Hepatic stellate cell (primary cell): ENCODE data around the gene ZCCHC7.
"Not testable (repeated sequence)": the region's sequence is repeated elsewhere in the genome, so short reads cannot be mapped to it uniquely, and the experiment has no call there.

Experiments
- DNase-seq: peaks from one replicate; pipeline ENCODE4 v3.0.0; 2011; ENCODE audit warnings: low spot score

The ZCCHC7 gene

DNA sequence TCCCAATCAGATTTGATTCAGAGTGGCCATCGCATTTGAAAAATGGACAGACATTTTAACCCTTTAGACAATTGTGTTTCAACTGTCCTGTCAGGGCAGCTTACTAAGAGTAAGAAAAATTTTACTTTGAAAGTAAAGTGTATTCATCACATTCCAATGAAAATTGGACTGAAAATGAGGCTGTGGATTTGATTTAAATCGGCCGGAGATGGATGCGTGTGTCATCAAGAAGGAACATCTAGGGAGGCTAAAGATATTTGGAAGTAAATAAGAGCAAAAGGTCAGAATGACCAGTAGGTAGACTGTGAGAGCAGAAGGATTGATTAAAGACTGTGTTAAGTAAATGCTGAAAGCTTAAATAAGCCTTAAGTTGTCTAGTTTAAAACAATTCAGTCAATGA lies 1.5 kb downstream of the ZCCHC7 start:
- DNase-seq, result no peak

DNA sequence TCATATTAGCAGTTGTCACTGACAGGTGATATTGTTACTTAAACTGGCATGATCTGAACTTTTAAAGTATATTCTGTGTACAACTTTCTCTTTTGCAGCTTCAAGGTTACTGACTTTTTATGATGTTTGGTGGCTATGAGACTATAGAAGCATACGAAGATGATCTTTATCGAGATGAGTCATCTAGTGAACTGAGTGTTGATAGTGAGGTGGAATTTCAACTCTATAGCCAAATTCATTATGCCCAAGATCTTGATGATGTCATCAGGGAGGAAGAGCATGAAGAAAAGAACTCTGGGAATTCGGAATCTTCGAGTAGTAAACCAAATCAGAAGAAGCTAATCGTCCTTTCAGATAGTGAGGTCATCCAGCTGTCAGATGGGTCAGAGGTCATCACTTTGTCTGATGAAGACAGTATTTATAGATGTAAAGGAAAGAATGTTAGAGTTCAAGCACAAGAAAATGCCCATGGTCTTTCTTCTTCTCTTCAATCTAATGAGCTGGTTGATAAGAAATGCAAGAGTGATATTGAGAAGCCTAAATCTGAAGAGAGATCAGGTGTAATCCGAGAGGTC lies 5.9 kb downstream of the ZCCHC7 start:
- DNase-seq, result no peak

DNA sequence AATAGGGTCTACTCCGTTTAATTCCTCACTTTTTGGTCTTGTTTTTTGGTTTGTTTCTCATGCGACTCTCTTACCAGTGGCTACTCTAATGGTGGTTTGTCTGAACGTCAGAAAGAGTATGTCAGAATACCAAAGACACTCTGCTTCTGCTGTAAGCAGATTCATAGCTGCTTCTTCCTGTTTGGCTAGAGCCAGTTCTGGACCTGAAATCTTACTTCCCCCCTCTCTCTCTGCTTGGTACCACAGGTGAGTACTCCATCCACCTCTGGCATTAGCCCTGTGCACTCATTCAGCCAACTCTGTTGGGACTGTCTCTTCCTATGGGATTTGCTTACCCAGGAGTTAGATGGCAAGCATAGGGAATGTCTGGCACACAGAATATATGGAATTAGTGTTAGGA lies 6.6 kb downstream of the ZCCHC7 start:
- no peak for DNase-seq

DNA sequence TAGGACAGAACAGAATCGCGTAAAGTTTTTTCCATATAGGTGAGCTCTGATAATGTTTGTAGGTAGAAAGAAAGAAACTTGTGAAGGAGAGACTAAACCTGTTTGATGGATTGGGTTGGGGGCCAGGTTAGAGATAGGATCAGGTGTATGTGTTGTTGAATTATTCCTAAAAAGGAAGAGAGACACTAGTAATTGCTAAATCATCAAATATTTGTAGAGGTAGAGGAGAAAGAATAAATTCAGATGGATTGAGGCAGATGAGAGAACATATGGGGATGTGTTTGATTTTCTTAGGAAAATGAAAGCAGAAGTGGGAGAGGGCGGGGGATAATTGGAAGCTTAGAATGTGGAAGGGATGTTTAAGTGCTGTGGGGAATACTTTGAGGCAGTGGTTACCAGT lies 7.7 kb downstream of the ZCCHC7 start:
- DNase-seq, result no peak

DNA sequence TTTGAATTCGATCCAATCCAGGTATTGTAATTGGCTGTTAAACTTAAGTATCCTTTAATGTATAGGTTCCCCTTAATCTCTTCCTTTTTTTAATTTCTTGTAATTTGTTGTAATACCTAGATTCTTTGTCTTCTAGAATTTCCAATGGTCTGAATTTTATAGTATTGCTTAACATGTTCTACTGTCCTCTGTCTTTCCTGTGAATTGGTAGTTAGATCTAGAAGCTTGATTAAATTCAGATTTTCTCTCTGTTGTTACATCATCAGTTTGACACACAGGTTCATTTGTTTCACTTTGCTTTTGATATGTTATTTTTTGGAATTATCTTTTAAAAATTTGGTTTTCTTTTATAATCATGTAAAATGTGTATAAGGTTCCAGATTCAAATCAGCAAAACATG lies 13.8 kb downstream of the ZCCHC7 start:
- no peak for DNase-seq

DNA sequence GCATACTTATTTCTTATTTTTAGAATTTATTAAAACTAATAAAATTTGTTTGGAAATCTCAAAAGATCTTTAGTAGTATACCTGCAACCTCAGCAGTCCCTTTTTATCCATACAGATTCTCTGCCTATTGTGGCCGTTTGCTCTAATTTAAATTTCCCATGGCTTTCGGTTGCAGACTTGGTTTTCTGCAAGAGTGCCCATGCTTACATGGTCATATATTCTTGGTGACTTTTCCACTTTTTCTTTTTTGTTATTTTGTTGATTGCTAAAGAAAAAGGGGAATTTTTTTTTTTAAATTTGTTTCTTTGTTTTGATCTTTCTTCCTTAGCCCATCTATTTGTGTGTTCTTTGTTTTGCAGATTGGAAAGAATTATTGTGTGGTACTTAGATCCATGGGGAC lies 20.6 kb downstream of the ZCCHC7 start:
- DNase-seq, result no peak

DNA sequence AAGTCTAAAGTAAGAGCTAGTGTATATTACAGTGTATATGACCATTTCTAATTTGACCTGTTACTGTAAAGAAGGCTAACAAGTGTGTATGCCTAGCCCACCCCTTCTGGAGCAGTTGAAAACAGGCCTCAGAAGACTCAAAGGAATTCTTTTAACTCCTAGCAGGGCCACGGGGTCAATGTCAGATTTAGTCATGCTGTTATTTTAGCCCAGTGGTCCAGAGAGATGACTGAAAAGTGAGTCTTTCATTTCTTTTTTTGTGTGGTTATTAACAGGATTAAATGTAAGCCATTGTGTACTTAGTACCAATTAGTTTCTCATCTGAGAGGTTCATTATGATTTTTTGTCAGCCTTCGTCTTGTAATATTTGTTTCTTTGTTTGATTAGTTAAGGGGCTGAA lies 24.4 kb downstream of the ZCCHC7 start:
- no peak for DNase-seq

DNA sequence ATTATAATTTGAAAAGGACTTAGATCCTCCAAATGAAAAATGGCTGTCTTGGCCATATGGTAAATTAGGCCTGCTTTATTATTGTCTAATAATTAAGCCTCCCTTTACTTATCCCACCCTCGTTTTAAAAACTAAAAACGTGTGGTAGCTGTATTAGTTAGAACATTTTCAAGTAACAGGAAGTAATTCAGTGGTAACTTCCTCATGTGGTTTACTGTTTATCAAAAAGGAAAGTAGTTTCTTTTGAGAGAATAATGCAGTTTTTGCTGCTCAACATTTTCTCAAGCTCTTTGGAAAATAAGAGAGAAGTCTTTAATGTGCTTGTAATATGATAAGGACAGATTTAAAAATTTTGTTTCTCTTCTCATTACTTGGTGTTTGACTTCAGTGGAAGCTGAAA lies 26.0 kb downstream of the ZCCHC7 start:
- DNase-seq, result no peak

DNA sequence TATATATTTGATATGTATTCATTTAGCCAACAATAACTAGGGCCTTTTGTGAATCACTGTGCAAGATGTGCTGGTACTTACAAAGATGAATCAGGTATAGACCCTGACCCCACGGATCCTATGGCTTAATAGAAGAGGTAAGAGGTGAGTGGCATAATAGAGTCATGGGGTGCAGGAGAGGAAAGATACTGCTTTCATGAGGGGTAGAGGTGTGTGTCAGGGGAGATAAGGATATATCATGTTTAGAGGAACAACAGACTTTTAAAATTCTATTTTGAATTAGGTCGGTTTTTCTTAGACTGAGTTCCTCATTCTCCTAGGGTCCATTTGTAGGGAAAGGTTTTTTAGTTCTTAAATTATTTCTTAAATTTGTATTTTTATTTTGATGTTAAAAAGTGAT lies 27.8 kb downstream of the ZCCHC7 start:
- no peak for DNase-seq

DNA sequence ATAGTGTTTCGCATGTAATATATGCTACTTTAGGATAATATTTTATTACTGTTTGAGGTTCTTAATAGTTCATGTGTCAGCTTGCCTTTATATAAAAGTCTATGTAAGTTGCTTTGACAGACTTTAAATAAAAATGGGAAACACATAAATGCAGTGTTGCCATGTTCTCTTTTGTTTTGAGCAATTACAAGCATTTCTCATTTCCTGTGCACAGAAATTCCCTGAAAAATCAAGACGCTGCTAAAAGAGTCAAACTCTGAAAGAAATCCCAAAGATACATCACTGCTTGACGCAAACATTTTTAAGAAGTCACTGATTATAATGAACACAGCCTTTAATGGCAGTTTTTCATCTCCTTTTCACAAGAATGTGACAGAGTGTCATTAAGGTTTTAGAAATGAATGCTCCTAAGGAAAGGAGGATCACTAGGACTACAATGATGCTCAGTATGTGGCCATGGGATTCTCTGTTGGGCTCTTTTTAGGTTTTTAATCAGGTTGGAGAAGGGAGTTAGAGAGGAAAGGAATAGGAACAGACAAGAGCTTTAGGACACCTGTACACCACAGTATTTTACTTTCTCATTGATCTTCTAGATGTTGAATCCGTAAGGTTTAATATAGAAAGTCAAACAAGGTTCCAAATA lies 29.4 kb downstream of the ZCCHC7 start:
- no peak for DNase-seq

DNA sequence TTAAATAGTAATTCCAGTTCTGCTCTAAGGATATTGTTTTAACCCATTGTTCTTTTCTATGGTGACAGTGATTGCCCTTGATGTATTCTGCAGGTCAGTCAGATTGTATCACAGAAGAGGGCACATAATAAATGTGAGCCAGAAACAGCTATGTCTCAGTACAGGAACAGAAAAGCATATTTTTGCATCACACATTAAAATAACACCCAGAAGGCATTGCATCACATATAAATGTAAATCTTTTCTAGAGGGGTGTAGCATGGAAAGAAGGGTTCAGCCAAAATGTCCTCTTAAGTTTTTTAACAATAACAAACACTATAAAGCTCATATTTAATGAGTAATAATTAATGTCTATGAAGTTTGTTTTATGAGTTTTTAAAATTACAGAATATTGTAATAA lies 30.0 kb downstream of the ZCCHC7 start:
- no peak for DNase-seq

DNA sequence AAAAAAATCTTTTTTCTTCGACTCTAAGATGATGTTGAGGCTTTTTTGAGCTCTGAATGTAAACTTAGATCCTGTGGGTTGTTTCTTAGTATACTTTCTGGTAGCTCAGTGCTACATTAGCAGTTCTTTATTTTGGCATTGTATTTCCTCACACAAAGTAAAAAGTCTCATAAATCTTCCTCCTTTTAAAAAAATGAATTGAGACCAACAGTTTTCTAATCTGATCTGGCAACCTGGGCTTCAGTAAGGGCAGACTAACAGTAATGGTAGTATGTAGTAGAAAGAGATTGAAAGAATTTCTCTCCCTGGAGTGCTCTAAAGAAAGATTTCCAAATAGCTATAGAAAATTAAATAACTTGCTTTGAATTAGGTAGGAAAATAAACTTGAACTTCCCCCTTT lies 31.4 kb downstream of the ZCCHC7 start:
- DNase-seq, result no peak

DNA sequence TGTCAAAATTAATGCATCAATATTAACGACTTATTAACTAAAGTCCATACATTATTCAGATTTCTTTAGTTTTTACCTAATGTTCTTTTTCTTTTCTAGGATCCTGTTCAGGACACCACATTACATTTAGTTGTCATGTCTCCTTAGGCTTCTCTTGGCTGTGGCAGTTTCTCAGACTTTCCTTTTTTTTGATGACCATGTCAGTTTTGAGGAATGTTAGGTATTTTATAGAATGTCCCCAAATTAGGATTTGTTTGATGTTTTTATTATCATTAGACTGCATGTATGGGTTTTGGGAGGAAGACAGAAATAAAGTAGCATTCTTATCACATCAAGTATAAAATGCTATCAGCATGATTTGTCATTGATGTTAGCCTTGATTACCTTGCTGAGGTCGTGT lies 32.0 kb downstream of the ZCCHC7 start:
- DNase-seq, result no peak

DNA sequence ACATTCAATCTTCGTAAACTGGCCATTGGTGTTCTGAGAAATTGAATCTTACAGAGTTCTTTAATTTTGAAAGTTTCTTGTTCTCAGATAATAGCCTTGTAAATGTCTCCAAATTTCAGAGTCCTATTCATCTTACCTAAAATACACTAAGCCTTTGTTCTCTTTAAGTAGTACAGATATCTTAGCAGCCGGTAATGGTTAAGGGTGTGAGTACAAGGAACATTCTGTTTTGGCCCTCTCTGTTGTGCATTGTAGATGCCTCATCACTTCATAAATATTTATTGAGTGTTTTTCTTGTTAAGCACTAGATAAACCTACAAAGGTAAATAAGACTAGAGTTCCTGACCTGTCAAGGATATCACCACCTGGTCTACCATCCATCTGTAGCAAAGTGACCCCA lies 35.2 kb downstream of the ZCCHC7 start:
- no peak for DNase-seq

DNA sequence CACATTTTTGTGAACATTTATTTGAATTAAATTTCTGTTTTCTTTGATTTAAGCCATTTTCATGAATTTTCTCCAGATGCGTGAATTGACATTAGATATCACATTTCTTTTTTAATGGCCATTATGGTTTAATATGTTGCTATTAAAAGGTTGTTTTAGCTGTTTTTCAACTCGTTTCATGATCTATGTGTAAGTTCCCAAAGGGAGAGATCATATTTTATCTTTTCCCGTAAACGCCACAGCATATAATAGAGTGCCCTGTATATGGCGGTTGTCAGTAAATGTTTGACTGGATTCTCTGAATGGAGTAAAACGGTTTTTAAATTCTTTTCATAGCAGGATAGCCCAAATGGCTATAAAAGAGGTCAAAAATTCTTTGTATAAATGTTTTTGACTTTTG lies 35.8 kb downstream of the ZCCHC7 start:
- no peak for DNase-seq

DNA sequence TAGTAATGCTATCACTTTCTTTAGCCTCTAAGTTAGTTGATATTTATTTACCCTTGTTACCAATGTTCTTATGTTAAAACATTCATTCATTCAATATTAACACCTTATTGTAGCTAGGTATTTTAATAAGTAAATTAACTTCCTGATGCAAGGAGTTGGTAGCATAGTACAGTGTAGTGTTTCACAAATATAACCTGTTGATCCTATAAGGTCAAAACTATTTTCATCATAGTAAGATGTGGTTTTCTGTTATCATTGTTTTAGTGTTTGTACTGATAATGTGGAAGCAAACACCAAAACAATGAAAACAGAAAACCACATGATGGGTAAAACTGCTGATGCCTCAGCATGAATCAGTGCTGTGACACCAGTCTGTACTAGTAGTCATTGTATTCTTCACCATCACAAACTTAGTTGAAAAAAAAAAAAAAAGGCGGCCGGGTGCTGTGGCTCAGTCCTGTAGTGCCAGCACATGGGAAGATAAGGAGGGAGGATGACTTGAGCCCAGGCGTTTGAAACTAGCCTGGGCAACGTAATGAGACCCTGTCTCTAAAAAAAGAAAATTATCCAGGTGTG lies 36.5 kb downstream of the ZCCHC7 start:
- no peak for DNase-seq

DNA sequence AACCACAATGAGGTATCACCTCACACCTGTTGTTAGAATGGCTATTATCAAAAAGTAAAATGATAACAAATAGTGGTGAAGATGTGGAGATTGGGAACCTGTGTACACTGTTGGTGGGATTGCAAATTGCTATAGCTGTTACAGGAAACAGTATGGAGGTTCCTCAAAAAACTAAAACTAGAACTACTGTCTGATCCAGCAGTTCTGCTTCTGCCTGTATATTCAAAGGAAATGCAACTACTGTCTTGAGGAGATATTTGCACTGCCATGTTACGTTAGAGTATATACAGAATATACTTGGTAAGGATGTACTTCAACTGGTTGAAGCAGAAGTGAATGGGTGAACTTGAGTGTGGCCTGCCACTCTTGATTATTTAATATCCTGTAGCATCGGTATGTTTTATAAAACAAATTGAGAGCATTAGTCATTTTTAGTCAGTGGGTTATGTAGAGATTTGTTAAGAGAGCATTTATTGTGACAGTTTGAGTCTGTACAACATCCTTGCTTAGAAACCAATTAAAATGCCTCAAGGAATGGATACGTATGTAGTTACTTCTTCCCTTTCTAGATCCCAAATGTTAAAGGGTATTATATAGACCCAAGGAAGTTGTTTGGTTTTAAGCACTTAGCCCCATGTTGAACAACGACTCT lies 37.5 kb downstream of the ZCCHC7 start:
- DNase-seq, result no peak

DNA sequence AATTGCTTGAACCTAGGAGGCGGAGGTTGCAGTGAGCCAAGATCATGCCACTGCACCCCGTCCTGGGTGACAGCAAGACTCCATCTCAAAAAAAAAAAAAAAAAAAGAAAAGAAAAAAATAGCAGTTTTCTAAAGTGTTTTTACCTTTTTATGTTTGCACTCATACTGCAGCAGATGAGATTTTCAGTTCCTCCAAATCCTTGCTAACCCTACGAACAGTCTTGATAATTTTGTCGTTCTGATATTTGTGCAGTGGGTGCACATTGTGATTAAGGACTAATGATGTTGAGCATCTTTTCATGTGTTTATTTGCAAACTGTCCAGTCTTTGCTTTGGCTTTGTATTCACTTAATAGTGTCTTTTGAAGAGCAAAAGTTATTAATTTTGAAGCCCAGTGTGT lies 42.9 kb downstream of the ZCCHC7 start:
- DNase-seq, result no peak

DNA sequence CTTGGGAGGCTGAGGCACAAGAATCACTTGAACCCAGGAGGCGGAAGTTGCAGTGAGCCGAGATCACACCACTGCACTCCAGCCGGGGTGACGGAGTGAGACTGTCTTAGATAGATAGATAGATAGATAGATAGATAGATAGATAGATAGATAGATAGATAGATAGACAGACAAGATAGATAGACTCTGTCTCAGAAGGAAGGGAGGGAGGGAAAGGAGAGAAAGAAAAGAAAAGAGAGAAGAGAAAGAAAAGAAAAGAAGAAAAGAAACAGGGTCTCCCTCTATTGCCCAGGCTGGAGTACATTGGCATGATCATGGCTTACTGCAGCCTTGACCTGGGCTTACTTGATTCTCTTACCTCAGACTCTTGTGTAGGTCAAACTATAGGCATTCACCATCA lies 44.0 kb downstream of the ZCCHC7 start:
- not testable (repeated sequence) for DNase-seq

DNA sequence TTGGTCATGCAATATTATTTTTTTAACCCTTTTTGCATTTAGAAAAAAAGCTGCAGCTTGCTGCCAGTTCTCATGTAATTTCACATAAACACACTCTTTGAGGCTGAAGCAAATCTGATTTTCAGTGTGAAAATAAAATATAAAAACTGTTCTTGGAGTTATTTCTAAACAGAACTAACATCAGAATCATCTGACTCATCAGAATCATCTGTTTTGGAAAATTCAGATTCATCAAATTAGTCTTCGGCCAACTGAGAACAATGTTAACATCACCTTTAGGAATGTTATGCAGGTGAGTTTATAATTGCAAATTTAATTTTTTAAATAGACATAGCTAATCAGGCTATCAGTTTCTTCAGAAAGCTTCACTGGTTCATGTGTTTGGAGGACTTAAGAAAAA lies 45.3 kb downstream of the ZCCHC7 start:
- DNase-seq, result no peak

DNA sequence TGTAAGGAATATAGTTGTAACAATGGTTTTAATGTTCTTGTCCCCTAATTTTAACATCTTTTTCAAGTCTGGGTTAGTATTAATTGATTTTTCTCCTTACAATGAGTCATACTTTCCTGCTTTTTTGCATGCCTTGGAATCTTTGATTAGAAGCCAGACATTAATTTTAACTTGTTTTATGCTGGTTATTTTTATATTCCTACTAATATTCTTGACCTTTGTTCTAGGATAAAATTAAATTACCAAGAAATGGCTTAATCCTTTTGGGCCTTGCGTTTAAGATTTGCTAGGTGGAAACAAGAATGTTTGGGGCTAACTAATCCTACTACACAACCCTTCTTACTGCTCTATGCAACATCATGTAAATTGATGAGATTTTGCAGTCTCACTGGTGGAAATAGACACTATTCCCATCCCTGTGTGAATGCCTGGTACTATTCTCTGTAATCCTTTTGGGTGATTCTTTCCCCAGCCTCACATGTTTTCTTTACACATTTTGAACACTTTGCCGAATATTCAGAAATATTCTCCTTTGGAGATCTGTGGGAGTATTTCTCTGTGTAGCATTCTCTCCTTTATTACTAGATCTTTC lies 47.2 kb downstream of the ZCCHC7 start:
- no peak for DNase-seq

DNA sequence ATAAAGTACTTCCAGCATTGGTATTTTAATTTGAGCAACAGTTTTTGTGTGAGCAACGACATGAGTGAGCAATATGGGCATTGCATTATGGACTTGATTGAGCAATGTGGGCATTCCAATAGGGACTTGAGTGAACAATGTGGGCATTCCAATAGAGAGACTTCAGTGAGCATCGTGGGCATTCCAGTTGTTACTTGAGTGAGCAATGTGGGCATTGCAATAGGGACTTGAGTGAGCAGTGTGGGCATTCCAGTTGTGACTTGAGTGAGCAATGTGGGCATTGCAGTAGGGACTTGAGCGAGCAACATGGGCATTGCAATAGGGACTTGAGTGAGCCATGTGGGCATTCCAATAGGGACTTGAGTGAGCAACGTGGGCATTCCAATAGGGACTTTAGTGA lies 52.2 kb downstream of the ZCCHC7 start:
- no peak for DNase-seq

DNA sequence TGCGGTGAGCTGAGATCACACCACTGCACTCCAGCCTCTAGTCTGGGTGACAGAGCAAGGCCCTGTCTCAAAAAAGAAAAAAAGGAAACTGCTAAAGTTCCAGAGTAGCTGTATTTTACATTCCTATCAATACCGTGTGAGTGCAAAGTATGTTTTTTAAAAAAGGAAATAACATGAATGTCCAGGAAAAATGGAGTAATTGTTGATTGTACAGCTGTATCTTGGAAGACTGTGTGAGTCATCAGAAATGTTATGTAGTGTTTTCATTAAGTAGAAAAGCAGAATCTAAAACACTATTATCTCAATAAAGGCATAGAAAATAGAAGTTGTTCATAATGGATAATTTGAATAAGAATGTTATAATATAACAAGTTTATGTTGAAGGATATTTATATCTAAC lies 53.9 kb downstream of the ZCCHC7 start:
- DNase-seq, result peak; percentile 34
